Prostate gland (tissue), 2 donors: ENCODE results near the gene MAP2K3. TPM values are rescaled to one million over a fixed set of nuclear protein-coding genes. Genes with fewer than 3 reads are reported as not detected.

ENCODE experiments used
- DNase-seq: peaks from one replicate; pipeline ENCODE4 v3.0.0-alpha.2; 2019; ENCODE audit warnings: low spot score
- H3K27ac ChIP-seq, 2 donors: fragments of 200-600 bp; sonication (generic); 2 replicates each; pipeline ENCODE4 v1.5.1; 2017 to 2019
- H3K27me3 ChIP-seq: fragments of 200-600 bp; sonication (generic); replicated peaks from 2 replicates; pipeline ENCODE4 v1.5.1; 2019; ENCODE audit not compliant: insufficient read depth
- H3K36me3 ChIP-seq, 2 donors: fragments of 200-600 bp; sonication (generic); 1 replicate in 1 of 2; 2 replicates in 1 of 2; pipeline versions ENCODE4 v1.5.1 to v1.8.1; 2017 to 2019
- H3K4me1 ChIP-seq: fragments of 200-600 bp; sonication (generic); replicated peaks from 2 replicates; pipeline ENCODE4 v1.5.1; 2019
- H3K4me3 ChIP-seq, 2 donors: fragments of 200-600 bp; sonication (generic); 2 replicates each; pipeline ENCODE4 v1.5.1; 2017 to 2019
- H3K9me3 ChIP-seq: fragments of 200-600 bp; sonication (generic); 2 replicates; pipeline ENCODE4 v1.5.1; 2017
- POLR2A ChIP-seq: fragments of 450-650 bp; IDR thresholded peaks from one replicate; pipeline ENCODE4 v1.6.1; 2016; ENCODE audit warnings: antibody characterized with exemption, mild to moderate bottlenecking
- POLR2AphosphoS5 ChIP-seq: sonication (generic); formaldehyde crosslinking; IDR thresholded peaks from one replicate; pipeline ENCODE4 v1.6.1; 2017; ENCODE audit warnings: antibody characterized with exemption
- WGBS: methylation state at CpG from one replicate; pipeline ENCODE4 v1.1.5; 2018; 5-methylcytosine and 5-hydroxymethylcytosine counted together
- intact Hi-C: fragments of 100-400 bp; cut with DNase I; formaldehyde crosslinking; loops from one replicate; pipeline ENCODE4 v1.14.2; 2022
- total RNA-seq, 2 donors: library from RNA; depleted of rRNA; stranded (reverse); fragments of >200 nt; gene quantifications; one replicate each; pipeline ENCODE4 v1.1.0, GENCODE V29; 2016
- TF ChIP-seq, protein P1 (sequence below), 4 experiments: fragments of 200-600 bp in 2 of 4; fragments of 450-650 bp in 2 of 4; sonication (generic) in 2 of 4; IDR thresholded peaks; 1 replicate in 3 of 4; 2 replicates in 1 of 4; pipeline ENCODE4 v1.5.1; 2016 to 2019; ENCODE audit warnings: antibody characterized with exemption in 4 of 4, mild to moderate bottlenecking in 2 of 4, moderate library complexity in 2 of 4

Gene MAP2K3
- total RNA-seq, 2 donors from 2014 or later, result 24.0 to 25.9 TPM

DNA sequence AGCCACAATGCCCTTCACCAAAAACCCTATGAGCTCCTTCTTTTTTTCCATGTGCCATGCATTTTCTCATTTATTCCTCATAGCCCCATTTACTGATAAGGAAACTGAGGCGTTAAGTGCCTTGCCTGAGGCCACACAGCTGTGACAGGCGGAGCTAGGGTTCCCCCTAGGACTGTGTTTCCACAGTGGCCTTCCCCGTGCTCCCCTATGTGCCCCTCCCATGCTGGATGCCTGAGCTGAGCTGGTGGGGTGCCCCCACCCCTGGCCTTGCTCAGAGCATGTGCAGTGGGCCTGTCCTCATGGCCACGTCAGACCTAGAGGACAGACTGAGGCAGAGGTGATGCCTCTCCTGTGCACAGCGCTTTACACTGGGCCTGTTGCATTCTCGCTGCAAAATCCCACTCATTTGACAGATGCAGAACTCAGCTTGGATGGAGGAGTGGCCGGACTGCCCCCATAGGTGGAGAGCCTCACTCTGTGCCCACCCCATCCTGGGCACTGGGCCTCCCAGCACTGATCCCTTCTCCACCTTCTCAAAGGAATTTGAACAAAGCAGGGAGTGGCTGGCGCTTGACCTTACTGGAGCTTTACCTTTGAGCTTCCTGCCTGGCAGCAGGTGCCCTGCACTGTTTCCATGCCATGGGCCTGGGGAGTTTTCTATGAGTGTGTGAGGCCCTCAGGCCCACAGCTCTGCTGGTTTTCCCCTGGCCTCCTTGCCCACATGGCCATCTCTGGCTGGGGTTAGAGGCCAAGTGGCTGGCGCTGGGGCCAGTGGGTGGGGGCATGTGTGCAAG, 2.6 kb downstream of the MAP2K3 start:
- intact Hi-C loops, result loop anchor here (5.0 kb wide), 2 partner anchors 35 to 170 kb away; no protein-coding TSS in a partner anchor

DNA sequence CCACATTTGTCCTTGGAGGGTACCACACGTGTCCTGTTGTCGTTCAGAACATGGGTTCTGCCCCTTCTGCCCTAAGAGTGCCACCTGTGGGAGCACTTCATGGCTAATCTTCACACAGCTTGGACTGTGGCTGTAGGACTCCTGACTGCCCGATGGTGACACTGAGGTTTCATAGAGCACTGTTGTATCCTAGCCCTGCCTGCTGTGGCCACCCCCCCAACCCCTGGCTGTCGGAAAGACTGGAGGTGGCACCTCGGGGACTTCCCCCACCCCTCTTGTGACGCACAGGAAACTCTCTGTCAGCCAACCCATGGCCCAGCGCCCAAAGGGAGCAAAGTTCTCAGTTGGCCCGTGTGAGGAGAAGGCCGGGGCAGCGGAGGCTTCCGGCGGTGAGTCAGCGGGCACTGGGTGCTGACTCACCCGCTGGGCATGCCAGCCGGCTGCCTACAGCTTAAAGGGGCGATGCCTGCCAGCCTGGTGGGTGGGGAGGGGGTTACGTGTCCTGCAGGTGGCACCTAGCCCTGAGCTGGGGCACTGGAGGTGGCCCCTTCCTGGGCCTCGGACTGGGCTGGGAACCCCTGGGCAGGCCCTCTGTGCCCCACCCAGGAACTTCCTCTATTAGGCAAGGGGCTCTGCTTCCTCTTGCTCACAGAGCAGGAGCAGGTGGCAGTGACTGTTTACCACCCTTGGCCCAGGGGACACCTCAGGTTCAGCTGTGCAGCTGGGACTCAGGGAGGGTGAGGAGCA, 3.4 kb downstream of the MAP2K3 start:
- Histone ChIP-seq H3K27ac (peak overlapping the region; percentile 86 to 88), H3K4me3 (peak overlapping the region; percentile 14 to 82), H3K36me3 (no peaks in the 10 kb centered on the region), H3K9me3 (no peaks in the 10 kb centered on the region), H3K4me1 (peaks cover 29% of the 10 kb centered on the region), H3K27me3 (no peaks in the 10 kb centered on the region)
- intact Hi-C loops, result loop anchor here (5.0 kb wide), 2 partner anchors 34 to 169 kb away; no protein-coding TSS in a partner anchor
- 5% methylated on average over 17 of the region's 18 CpGs for WGBS
- TF ChIP-seq, protein P1, sequence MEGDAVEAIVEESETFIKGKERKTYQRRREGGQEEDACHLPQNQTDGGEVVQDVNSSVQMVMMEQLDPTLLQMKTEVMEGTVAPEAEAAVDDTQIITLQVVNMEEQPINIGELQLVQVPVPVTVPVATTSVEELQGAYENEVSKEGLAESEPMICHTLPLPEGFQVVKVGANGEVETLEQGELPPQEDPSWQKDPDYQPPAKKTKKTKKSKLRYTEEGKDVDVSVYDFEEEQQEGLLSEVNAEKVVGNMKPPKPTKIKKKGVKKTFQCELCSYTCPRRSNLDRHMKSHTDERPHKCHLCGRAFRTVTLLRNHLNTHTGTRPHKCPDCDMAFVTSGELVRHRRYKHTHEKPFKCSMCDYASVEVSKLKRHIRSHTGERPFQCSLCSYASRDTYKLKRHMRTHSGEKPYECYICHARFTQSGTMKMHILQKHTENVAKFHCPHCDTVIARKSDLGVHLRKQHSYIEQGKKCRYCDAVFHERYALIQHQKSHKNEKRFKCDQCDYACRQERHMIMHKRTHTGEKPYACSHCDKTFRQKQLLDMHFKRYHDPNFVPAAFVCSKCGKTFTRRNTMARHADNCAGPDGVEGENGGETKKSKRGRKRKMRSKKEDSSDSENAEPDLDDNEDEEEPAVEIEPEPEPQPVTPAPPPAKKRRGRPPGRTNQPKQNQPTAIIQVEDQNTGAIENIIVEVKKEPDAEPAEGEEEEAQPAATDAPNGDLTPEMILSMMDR (IDR thresholded peaks at IDR 0.05), result no peak
- TF ChIP-seq POLR2A (peak; percentile 44), POLR2AphosphoS5 (peak; percentile 96)
- DNase-seq, result peak; percentile 94

More for the DNA sequence above, 2.6 kb downstream of the MAP2K3 start:
- TF ChIP-seq POLR2A (no peak), POLR2AphosphoS5 (no peak)
- TF ChIP-seq, protein P1 (IDR thresholded peaks at IDR 0.05), result no peak
- 43% methylated on average over 9 of the region's 9 CpGs for WGBS
- no peaks in the 10 kb centered on the region for H3K36me3 ChIP-seq
- peaks cover 29% of the 10 kb centered on the region for H3K4me1 ChIP-seq
- peak overlapping the region; percentile 82 for H3K4me3 ChIP-seq
- no peaks in the 10 kb centered on the region for H3K27me3 ChIP-seq
- H3K9me3 ChIP-seq, result no peaks in the 10 kb centered on the region
- H3K27ac ChIP-seq, result peak overlapping the region; percentile 86 to 88
- DNase-seq, result no peak

DNA sequence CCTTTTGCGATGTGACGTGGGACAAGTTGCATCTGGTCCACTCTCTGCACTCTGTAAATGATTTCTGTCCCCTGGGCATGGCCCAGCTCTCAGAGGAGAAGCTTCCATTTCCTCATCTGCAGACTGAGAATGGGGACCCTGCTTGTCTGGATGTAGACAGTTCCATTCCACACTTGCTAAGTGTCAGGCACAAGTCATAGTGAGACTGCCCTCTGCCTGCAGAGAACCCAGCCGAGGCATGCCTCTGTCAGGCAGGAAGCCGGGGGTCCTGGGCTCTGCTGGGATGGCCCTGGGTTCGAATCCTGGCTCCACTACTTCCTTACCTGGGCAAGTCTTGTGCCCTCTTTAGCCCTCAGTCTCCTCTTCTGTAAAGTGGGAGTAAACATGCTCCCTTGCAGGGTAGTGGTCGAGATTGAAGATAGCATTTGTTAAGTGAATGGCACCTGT, 4.1 kb downstream of the MAP2K3 start:
- Histone ChIP-seq H3K27ac (peak overlapping the region; percentile 86 to 88), H3K27me3 (no peaks in the 10 kb centered on the region), H3K4me1 (peaks cover 29% of the 10 kb centered on the region), H3K36me3 (no peaks in the 10 kb centered on the region), H3K4me3 (peak overlapping the region; percentile 14 to 82), H3K9me3 (no peaks in the 10 kb centered on the region)
- TF ChIP-seq POLR2AphosphoS5 (no peak), POLR2A (no peak)
- TF ChIP-seq, protein P1 (IDR thresholded peaks at IDR 0.05), result no peak
- no peak for DNase-seq
- intact Hi-C loops, result loop anchor here (5.0 kb wide), 2 partner anchors 34 to 169 kb away; no protein-coding TSS in a partner anchor
- 57% methylated on average over 6 of the region's 6 CpGs for WGBS

DNA sequence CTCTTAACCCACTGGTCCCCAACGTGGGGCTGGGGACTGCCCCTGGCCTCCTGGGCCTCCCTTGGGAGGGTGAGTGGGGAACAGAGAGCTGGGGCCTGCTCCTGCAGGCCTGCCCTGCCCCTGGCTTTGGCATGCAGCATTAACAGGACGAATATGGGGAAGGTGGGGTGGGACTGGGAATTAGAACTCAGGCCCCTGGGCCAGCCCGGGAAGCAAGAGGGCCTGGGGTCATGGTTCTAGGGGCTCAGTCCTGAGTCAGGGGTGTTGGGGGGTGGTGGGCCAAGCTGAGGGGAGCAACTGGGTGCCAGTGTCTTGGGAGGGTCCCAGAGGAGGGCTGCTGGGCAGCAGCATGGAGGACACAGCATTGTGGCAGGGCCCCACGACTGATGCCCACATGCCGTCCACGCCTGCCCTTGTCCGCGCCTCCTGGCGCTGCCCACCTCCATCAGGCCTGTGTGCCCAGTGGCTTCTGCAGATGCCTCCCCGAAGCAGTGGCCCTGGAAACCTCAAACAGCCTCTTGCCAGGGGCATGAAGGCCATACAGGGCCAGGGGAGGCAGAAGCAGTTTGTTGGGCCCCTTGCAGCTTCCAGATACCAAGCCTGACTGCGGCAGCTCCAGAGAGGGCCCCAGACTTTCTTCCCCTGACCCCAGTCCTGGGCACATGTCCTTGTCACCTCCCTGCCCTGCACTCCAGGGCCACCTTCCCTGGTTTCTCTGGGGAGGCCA, 4.8 kb downstream of the MAP2K3 start:
- H3K36me3 ChIP-seq, result no peaks in the 10 kb centered on the region
- no peak overlapping the region for H3K4me3 ChIP-seq
- TF ChIP-seq POLR2AphosphoS5 (no peak), POLR2A (no peak)
- TF ChIP-seq, protein P1 (IDR thresholded peaks at IDR 0.05), result no peak
- DNase-seq, result no peak
- H3K27me3 ChIP-seq, result no peaks in the 10 kb centered on the region
- H3K4me1 ChIP-seq, result peaks cover 25% of the 10 kb centered on the region
- H3K27ac ChIP-seq, result no peak overlapping the region
- no peaks in the 10 kb centered on the region for H3K9me3 ChIP-seq
- intact Hi-C loops, result loop anchor here (5.0 kb wide), 2 partner anchors 33 to 168 kb away; no protein-coding TSS in a partner anchor
- WGBS, result 83% methylated on average over 11 of the region's 11 CpGs
